Aorta (tissue), 5 donors: ENCODE measurements around the gene MINDY1. TPM values are rescaled to one million over a fixed set of nuclear protein-coding genes. Genes with fewer than 3 reads are reported as not detected.

Experiments used
- ATAC-seq: fragments of 200-7000 bp; cut with Tn5 transposase; one replicate; pipeline ENCODE4 v1.9.1; 2022; ENCODE audit warnings: moderate library complexity; ENCODE audit not compliant: low FRiP score
- DNase-seq, 2 donors: peaks; one replicate each; pipeline ENCODE4 v3.0.0-alpha.2; 2020
- H3K27ac ChIP-seq, 2 donors: one replicate each; pipeline ENCODE4 v1.5.1; 2013; ENCODE audit warnings: low read length in 2 of 2, mild to moderate bottlenecking in 2 of 2, moderate library complexity in 2 of 2, control low read depth in 1 of 2, inconsistent platforms in 1 of 2, low read depth in 1 of 2
- H3K27me3 ChIP-seq, 2 donors: one replicate each; pipeline ENCODE4 v1.6.1; 2013; ENCODE audit warnings: control low read depth in 1 of 2, low read length in 1 of 2, mild to moderate bottlenecking in 1 of 2, moderate library complexity in 1 of 2; ENCODE audit not compliant: insufficient read depth in 2 of 2, control insufficient read depth in 1 of 2
- H3K36me3 ChIP-seq, 2 donors: one replicate each; pipeline ENCODE4 v1.6.1; 2013; ENCODE audit warnings: control low read depth in 1 of 2, low read length in 1 of 2, mild to moderate bottlenecking in 1 of 2; ENCODE audit not compliant: insufficient read depth in 2 of 2, control insufficient read depth in 1 of 2
- H3K4me1 ChIP-seq, 2 donors: one replicate each; pipeline ENCODE4 v1.6.1; 2013; ENCODE audit warnings: low read length in 2 of 2, control low read depth in 1 of 2, mild to moderate bottlenecking in 1 of 2, moderate library complexity in 1 of 2; ENCODE audit not compliant: insufficient read depth in 2 of 2, control insufficient read depth in 1 of 2
- H3K4me3 ChIP-seq, 2 donors: one replicate each; pipeline ENCODE4 v1.5.1; 2013; ENCODE audit warnings: low read length in 2 of 2, control low read depth in 1 of 2, mild to moderate bottlenecking in 1 of 2
- H3K9me3 ChIP-seq: one replicate; pipeline ENCODE4 v1.6.1; 2013; ENCODE audit warnings: mild to moderate bottlenecking, low read length; ENCODE audit not compliant: control insufficient read depth
- WGBS, 2 donors: extraction: QIAGEN DNeasy Blood & Tissue Kit; methylation state at CpG; one replicate each; pipeline ENCODE4 v1.1.7; 2013; 5-methylcytosine and 5-hydroxymethylcytosine counted together
- intact Hi-C, 2 donors: fragments of 100-400 bp; cut with DNase I; formaldehyde crosslinking; loops; one replicate each; pipeline versions ENCODE4 v1.14.2 to v1.15.0; 2022
- polyA plus RNA-seq, 2 donors: library from polyadenylated mRNA; stranded (reverse); fragments of 200-250 nt; gene quantifications; one replicate each; pipeline ENCODE4 v1.2.3, GENCODE V29; 2013
- total RNA-seq, 2 donors: library from RNA; stranded (reverse); fragmentation: NEBNext Ultra II Directional; extraction: Animal tissue kit (Norgen Biotek cat#: 25700); gene quantifications; one replicate each; pipeline ENCODE4 v1.2.1, GENCODE V29; 2021
- donor health status: healthy with polysubstance abuse.
- donor health status: Bipolar disorder and iron deficiency.
- donor health status: DM: no; HTN: no; CAD: no.
- donor health status: DM: no; HTN: no; CAD: no.
- donor health status: DM: yes; HTN: yes; CAD: no.

Gene MINDY1
- total and polyA plus RNA-seq, 4 donors: 8.9 to 26.0 (median 18.9) TPM

DNA sequence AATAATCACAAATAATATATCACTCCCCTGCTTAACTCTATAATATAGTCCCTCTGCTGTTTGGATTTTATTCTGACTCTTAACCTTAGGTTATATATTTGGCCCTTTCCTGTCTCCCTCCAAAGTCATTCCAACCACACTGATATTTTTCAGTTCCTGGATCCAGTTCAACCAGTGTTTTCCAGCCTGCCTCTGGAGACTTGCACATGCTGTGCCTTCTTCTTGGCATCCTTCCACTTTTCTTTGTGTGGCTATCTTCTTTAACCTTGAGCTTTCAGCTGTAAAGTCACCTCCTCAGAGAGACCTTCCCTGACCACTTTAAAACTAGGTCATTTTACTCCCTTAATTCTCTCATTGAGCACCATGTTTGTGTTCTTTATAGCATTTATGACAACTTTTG, 51.4 kb downstream of the MINDY1 start:
- intact Hi-C loops: no loop called here
- ATAC-seq (no peak), DNase-seq (no peak)
- no peak overlapping the region for H3K27ac ChIP-seq
- H3K4me3 ChIP-seq: no peak overlapping the region
- no peaks in the 10 kb centered on the region for H3K27me3 ChIP-seq
- H3K9me3 ChIP-seq: no peaks in the 10 kb centered on the region
- peaks cover 4 to 11% of the 10 kb centered on the region in 2 donors for H3K36me3 ChIP-seq
- no peaks in the 10 kb centered on the region for H3K4me1 ChIP-seq

GRCh38 chr1:150954708-150955107, 52.0 kb downstream of the MINDY1 start:
- Histone ChIP-seq H3K4me3 (no peak overlapping the region), H3K27me3 (no peaks in the 10 kb centered on the region), H3K9me3 (no peaks in the 10 kb centered on the region), H3K27ac (no peak overlapping the region), H3K4me1 (no peaks in the 10 kb centered on the region), H3K36me3 (peaks cover 4 to 12% of the 10 kb centered on the region in 2 donors)
- DNase-seq: no peak
- WGBS, 2 donors: 93% methylated on average over 3 of the region's 3 CpGs
- no peak for ATAC-seq
- intact Hi-C loops: no loop called here

Other genes starting within 250 kb of the MINDY1 start
- 100 to 1,000 TPM in 1 of 2 donors, 10 to 100 TPM in 1; 68.2 to 128 TPM for gene CTSS, start 241.1 kb downstream of the MINDY1 start, total RNA-seq
- 10 to 100 TPM; 16.8 to 94.4 TPM for gene CTSS, start 241.1 kb downstream of the MINDY1 start, polyA plus RNA-seq
- gene CTSK, start 198.6 kb downstream of the MINDY1 start, total RNA-seq: 100 to 1,000 TPM in 1 of 2 donors, 10 to 100 TPM in 1; 50.0 to 107 TPM
- 100 to 1,000 TPM in 1 of 2 donors, 10 to 100 TPM in 1; 75.0 to 115 TPM for gene CTSK, start 198.6 kb downstream of the MINDY1 start, polyA plus RNA-seq
- gene ARNT, start 130.3 kb downstream of the MINDY1 start, total RNA-seq: 10 to 100 TPM; 60.1 to 74.0 TPM
- 10 to 100 TPM; 20.3 to 20.8 TPM for gene ARNT, start 130.3 kb downstream of the MINDY1 start, polyA plus RNA-seq
- gene CTXND2, start 119.8 kb downstream of the MINDY1 start, total RNA-seq: not detected
- gene CTXND2, start 119.8 kb downstream of the MINDY1 start, polyA plus RNA-seq: not detected
- gene SETDB1, start 80.5 kb downstream of the MINDY1 start, total RNA-seq: 10 to 100 TPM; 33.5 to 56.2 TPM
- gene SETDB1, start 80.5 kb downstream of the MINDY1 start, polyA plus RNA-seq: 10 to 100 TPM; 14.9 to 27.5 TPM
- 100 to 1,000 TPM; 140 to 141 TPM for gene CERS2, start 32.1 kb downstream of the MINDY1 start, total RNA-seq
- 100 to 1,000 TPM; 106 to 133 TPM for gene CERS2, start 32.1 kb downstream of the MINDY1 start, polyA plus RNA-seq
- not detected for gene ANXA9, start 24.6 kb downstream of the MINDY1 start, total RNA-seq
- gene ANXA9, start 24.6 kb downstream of the MINDY1 start, polyA plus RNA-seq: under 1 TPM in 1 of 2 donors, not detected in 1; 0.15 TPM
- 10 to 100 TPM; 14.8 TPM for gene PRUNE1, start 1.5 kb upstream of the MINDY1 start, total RNA-seq
- gene PRUNE1, start 1.5 kb upstream of the MINDY1 start, polyA plus RNA-seq: 10 to 100 TPM; 10.5 to 16.8 TPM
- gene BNIPL, start 29.7 kb upstream of the MINDY1 start, total RNA-seq: under 1 TPM; 0.29 to 0.54 TPM
- under 1 TPM in 1 of 2 donors, not detected in 1; 0.38 TPM for gene BNIPL, start 29.7 kb upstream of the MINDY1 start, polyA plus RNA-seq
- gene C1orf56, start 40.8 kb upstream of the MINDY1 start, total RNA-seq: 1 to 10 TPM; 3.0 to 3.8 TPM
- gene C1orf56, start 40.8 kb upstream of the MINDY1 start, polyA plus RNA-seq: 1 to 10 TPM; 1.8 to 2.6 TPM
- gene CDC42SE1, start 52.7 kb upstream of the MINDY1 start, total RNA-seq: 100 to 1,000 TPM; 102 TPM
- 10 to 100 TPM; 30.1 to 82.4 TPM for gene CDC42SE1, start 52.7 kb upstream of the MINDY1 start, polyA plus RNA-seq
- 1 to 10 TPM; 2.4 to 2.5 TPM for gene MLLT11, start 53.5 kb upstream of the MINDY1 start, total RNA-seq
- 1 to 10 TPM; 4.3 to 6.9 TPM for gene MLLT11, start 53.5 kb upstream of the MINDY1 start, polyA plus RNA-seq
- 10 to 100 TPM; 16.0 to 22.2 TPM for gene GABPB2, start 63.9 kb upstream of the MINDY1 start, total RNA-seq
- 10 to 100 TPM in 1 of 2 donors, 1 to 10 TPM in 1; 6.9 to 15.0 TPM for gene GABPB2, start 63.9 kb upstream of the MINDY1 start, polyA plus RNA-seq
- 10 to 100 TPM in 1 of 2 donors, 1 to 10 TPM in 1; 8.1 to 25.2 TPM for gene SEMA6C, start 139.7 kb upstream of the MINDY1 start, total RNA-seq
- gene SEMA6C, start 139.7 kb upstream of the MINDY1 start, polyA plus RNA-seq: 10 to 100 TPM in 1 of 2 donors, 1 to 10 TPM in 1; 2.5 to 28.8 TPM
- 1 to 10 TPM; 4.1 TPM for gene TNFAIP8L2, start 149.7 kb upstream of the MINDY1 start, total RNA-seq
- gene TNFAIP8L2, start 149.7 kb upstream of the MINDY1 start, polyA plus RNA-seq: 1 to 10 TPM; 4.1 to 7.1 TPM
- gene LYSMD1, start 159.0 kb upstream of the MINDY1 start, total RNA-seq: 1 to 10 TPM; 7.3 to 9.6 TPM
- 1 to 10 TPM; 4.4 to 7.5 TPM for gene LYSMD1, start 159.0 kb upstream of the MINDY1 start, polyA plus RNA-seq
- 10 to 100 TPM; 27.3 to 33.8 TPM for gene SCNM1, start 159.2 kb upstream of the MINDY1 start, total RNA-seq
- 10 to 100 TPM; 39.3 to 58.4 TPM for gene SCNM1, start 159.2 kb upstream of the MINDY1 start, polyA plus RNA-seq
- gene TMOD4, start 169.1 kb upstream of the MINDY1 start, total RNA-seq: under 1 TPM in 1 of 2 donors, not detected in 1; 0.78 TPM
- gene TMOD4, start 169.1 kb upstream of the MINDY1 start, polyA plus RNA-seq: under 1 TPM in 1 of 2 donors, not detected in 1; 0.69 TPM
- gene VPS72, start 183.3 kb upstream of the MINDY1 start, total RNA-seq: 10 to 100 TPM; 37.1 to 40.8 TPM
- gene VPS72, start 183.3 kb upstream of the MINDY1 start, polyA plus RNA-seq: 10 to 100 TPM; 26.7 to 28.7 TPM
- 10 to 100 TPM; 64.0 to 67.6 TPM for gene PIP5K1A, start 191.7 kb upstream of the MINDY1 start, total RNA-seq
- 10 to 100 TPM; 16.5 to 22.7 TPM for gene PIP5K1A, start 191.7 kb upstream of the MINDY1 start, polyA plus RNA-seq
- 100 to 1,000 TPM; 115 to 118 TPM for gene PSMD4, start 247.8 kb upstream of the MINDY1 start, total RNA-seq
- gene PSMD4, start 247.8 kb upstream of the MINDY1 start, polyA plus RNA-seq: 100 to 1,000 TPM; 144 to 162 TPM